ENCODE measurements around the gene TMOD1. TPM values are rescaled to one million over a fixed set of nuclear protein-coding genes. Genes with fewer than 3 reads are reported as not detected.

The TMOD1 gene
- total and polyA plus RNA-seq, 2 of the 13 experiments (the other 11 are each of a cell fraction or from before 2014, with no cell fraction given): 0.04 to 0.07 TPM

DNA sequence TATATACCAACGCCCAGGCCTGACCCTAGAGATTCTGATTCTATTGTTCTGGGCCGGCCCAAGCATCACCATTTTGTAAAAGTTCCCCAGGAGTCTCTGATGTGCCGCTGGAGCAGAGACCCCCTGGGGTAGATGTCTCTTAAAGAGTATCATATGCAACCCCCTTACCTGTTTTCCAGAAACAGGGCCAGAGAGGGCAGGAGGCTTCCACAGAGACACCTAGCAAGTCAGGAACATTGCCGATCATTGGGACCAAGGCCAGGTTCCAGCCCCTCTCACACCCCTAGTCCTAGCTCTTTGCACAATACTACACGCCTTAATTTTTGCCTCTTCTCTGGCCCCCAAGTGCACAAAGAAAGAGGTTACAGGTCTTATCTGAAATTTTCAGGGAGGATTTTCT is 63.8 kb downstream of the TMOD1 start:
- ATAC-seq (no peak), DNase-seq (ENCODE audit: low spot score) (no peak), FAIRE-seq (no peak)
- POLR2A ChIA-PET: no interaction called here
- no peaks in the 10 kb centered on the region for H3K36me3 ChIP-seq (replicated peaks in 1 of 2; ENCODE audit: control insufficient read depth in 1 of 2, insufficient read depth in 2 of 2, low read length in 2 of 2)
- CTCF ChIA-PET (ENCODE audit: low intra/inter-chr PET ratio, low total read pairs): no interaction called here
- no peak overlapping the region for H3K4me3 ChIP-seq (replicated peaks in 1 of 3; ENCODE audit: insufficient read depth in 1 of 3, low read depth in 2 of 3, low read length in 3 of 3)
- no peaks in the 10 kb centered on the region for H3K4me1 ChIP-seq (ENCODE audit: insufficient read depth, low read length)
- peaks cover 0 to 14% of the 10 kb centered on the region in 2 experiments; a peak in 2 of 5 replicates for H3K27me3 ChIP-seq (ENCODE audit: control insufficient read depth in 1 of 2, insufficient read depth in 2 of 2, low read length in 2 of 2)
- no TSS peak for BruUV-seq (replicated peaks)
- TF ChIP-seq, protein P1, sequence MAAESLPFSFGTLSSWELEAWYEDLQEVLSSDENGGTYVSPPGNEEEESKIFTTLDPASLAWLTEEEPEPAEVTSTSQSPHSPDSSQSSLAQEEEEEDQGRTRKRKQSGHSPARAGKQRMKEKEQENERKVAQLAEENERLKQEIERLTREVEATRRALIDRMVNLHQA (CRISPR knock-in tag; IDR thresholded peaks at IDR 0.05): no peak
- TF ChIP-seq TOE1 (CRISPR knock-in tag; IDR thresholded peaks at IDR 0.05) (no peak), ESRRA (CRISPR knock-in tag; IDR thresholded peaks at IDR 0.05; ENCODE audit: low read depth) (no peak), ZNF781 (CRISPR knock-in tag; IDR thresholded peaks at IDR 0.05; ENCODE audit: borderline replicate concordance, not compliant biosample characterization) (no peak), ZNF546 (CRISPR knock-in tag; conservative IDR thresholded peaks at IDR 0.05) (no peak), MIER3 (CRISPR knock-in tag; IDR thresholded peaks at IDR 0.05; ENCODE audit: borderline replicate concordance) (no peak), ZNF737 (CRISPR knock-in tag; IDR thresholded peaks at IDR 0.05; ENCODE audit: borderline replicate concordance) (no peak), CENPX (CRISPR knock-in tag; IDR thresholded peaks at IDR 0.05) (no peak), MTF1 (CRISPR knock-in tag; IDR thresholded peaks at IDR 0.05) (no peak), NKX3-1 (CRISPR knock-in tag; IDR thresholded peaks at IDR 0.05) (no peak), GZF1 (CRISPR knock-in tag; IDR thresholded peaks at IDR 0.05) (no peak), MED8 (CRISPR knock-in tag; IDR thresholded peaks at IDR 0.05; ENCODE audit: insufficient replicate concordance) (no peak), PRMT3 (CRISPR knock-in tag; IDR thresholded peaks at IDR 0.05; ENCODE audit: borderline replicate concordance, low read depth) (no peak), SMYD3 (CRISPR knock-in tag; IDR thresholded peaks at IDR 0.05) (no peak)
- TF ChIP-seq, protein P2, sequence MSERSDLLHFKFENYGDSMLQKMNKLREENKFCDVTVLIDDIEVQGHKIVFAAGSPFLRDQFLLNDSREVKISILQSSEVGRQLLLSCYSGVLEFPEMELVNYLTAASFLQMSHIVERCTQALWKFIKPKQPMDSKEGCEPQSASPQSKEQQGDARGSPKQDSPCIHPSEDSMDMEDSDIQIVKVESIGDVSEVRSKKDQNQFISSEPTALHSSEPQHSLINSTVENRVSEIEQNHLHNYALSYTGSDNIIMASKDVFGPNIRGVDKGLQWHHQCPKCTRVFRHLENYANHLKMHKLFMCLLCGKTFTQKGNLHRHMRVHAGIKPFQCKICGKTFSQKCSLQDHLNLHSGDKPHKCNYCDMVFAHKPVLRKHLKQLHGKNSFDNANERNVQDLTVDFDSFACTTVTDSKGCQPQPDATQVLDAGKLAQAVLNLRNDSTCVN (CRISPR knock-in tag; IDR thresholded peaks at IDR 0.05; ENCODE audit: borderline replicate concordance): no peak
- TF ChIP-seq, protein P3, sequence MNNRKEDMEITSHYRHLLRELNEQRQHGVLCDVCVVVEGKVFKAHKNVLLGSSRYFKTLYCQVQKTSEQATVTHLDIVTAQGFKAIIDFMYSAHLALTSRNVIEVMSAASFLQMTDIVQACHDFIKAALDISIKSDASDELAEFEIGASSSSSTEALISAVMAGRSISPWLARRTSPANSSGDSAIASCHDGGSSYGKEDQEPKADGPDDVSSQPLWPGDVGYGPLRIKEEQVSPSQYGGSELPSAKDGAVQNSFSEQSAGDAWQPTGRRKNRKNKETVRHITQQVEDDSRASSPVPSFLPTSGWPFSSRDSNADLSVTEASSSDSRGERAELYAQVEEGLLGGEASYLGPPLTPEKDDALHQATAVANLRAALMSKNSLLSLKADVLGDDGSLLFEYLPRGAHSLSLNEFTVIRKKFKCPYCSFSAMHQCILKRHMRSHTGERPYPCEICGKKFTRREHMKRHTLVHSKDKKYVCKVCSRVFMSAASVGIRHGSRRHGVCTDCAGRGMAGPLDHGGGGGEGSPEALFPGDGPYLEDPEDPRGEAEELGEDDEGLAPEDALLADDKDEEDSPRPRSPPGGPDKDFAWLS (CRISPR knock-in tag; IDR thresholded peaks at IDR 0.05; ENCODE audit: borderline replicate concordance): no peak
- TF ChIP-seq, protein P4, sequence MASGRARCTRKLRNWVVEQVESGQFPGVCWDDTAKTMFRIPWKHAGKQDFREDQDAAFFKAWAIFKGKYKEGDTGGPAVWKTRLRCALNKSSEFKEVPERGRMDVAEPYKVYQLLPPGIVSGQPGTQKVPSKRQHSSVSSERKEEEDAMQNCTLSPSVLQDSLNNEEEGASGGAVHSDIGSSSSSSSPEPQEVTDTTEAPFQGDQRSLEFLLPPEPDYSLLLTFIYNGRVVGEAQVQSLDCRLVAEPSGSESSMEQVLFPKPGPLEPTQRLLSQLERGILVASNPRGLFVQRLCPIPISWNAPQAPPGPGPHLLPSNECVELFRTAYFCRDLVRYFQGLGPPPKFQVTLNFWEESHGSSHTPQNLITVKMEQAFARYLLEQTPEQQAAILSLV (CRISPR knock-in tag; IDR thresholded peaks at IDR 0.05; ENCODE audit: borderline replicate concordance): no peak
- TF ChIP-seq, protein P5, sequence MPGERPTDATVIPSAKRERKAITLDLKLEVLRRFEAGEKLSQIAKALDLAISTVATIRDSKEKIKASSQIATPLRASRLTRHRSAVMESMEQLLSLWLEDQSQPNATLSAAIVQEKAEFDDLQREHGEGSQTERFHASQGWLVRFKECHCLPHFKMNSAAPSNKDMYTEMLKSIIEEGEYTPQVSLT (CRISPR knock-in tag; IDR thresholded peaks at IDR 0.05; ENCODE audit: borderline replicate concordance, low read depth): no peak
- TF ChIP-seq, protein P6, sequence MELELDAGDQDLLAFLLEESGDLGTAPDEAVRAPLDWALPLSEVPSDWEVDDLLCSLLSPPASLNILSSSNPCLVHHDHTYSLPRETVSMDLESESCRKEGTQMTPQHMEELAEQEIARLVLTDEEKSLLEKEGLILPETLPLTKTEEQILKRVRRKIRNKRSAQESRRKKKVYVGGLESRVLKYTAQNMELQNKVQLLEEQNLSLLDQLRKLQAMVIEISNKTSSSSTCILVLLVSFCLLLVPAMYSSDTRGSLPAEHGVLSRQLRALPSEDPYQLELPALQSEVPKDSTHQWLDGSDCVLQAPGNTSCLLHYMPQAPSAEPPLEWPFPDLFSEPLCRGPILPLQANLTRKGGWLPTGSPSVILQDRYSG (CRISPR knock-in tag; IDR thresholded peaks at IDR 0.05): no peak
- WGBS (ENCODE audit: low lambda C conversion rate): 49% methylated on average over 5 of the region's 5 CpGs
- no peaks in the 10 kb centered on the region for H3K79me2 ChIP-seq (ENCODE audit: insufficient read depth, low read length)
- H3K4me2 ChIP-seq (ENCODE audit: low read depth, low read length): no peak overlapping the region
- H3K27ac ChIP-seq (ENCODE audit: extremely low read length, insufficient read depth, low read length): no peak overlapping the region
- in situ Hi-C loops (cut with HindIII; ENCODE audit: extremely low pct_ligation_motif_present, low pct_unique_long_range_greater_than_20kb) (no loop called here), intact Hi-C loops (cut with micrococcal nuclease; ENCODE audit: unreplicated experiment) (no loop called here)
- no peak overlapping the region for H2AFZ ChIP-seq (ENCODE audit: low read length)
- H4K20me1 ChIP-seq (ENCODE audit: insufficient read depth, low read length): no peaks in the 10 kb centered on the region
- H3K9ac ChIP-seq (ENCODE audit: insufficient read depth, low read depth, low read length): no peak overlapping the region
- no peaks in the 10 kb centered on the region for H3K9me3 ChIP-seq (ENCODE audit: low read length)
